Activated B cell treated with CpG ODN at 0.5 μM for 24 hours (primary cell): ENCODE results near the gene GNLY. TPM values are rescaled to one million over a fixed set of nuclear protein-coding genes. Genes with fewer than 3 reads are reported as not detected.

Experiments
- ATAC-seq: fragments of 200-7000 bp; cut with Tn5 transposase; one replicate; pipeline ENCODE4 v1.10.0; 2021; ENCODE audit warnings: low read depth, mild to moderate bottlenecking, moderate library complexity
- CTCF ChIA-PET: fragments of 350-600 bp; sonication (Branson Sonifier 250); formaldehyde crosslinking; loops from one replicate; lab custom pipeline; 2021; ENCODE audit warnings: antibody characterized with exemption; lab: Charles Lee
- POLR2A ChIA-PET: fragments of 350-600 bp; sonication (Branson Sonifier 250); formaldehyde crosslinking; loops from one replicate; lab custom pipeline; 2021; ENCODE audit warnings: antibody characterized with exemption; lab: Charles Lee
- DNase-seq: peaks from one replicate; pipeline ENCODE4 v3.0.0; 2022
- H3K27ac Mint-ChIP-seq: one replicate; pipeline ENCODE4 v1.8.0; 2020; ENCODE audit warnings: mixed read lengths
- H3K27me3 Mint-ChIP-seq: one replicate; pipeline ENCODE4 v1.8.0; 2021; ENCODE audit warnings: mixed read lengths
- H3K36me3 Mint-ChIP-seq: one replicate; pipeline ENCODE4 v1.8.0; 2021; ENCODE audit warnings: low read depth, mixed read lengths
- H3K4me1 Mint-ChIP-seq: one replicate; pipeline ENCODE4 v1.8.0; 2021; ENCODE audit warnings: mixed read lengths
- H3K4me3 Mint-ChIP-seq: one replicate; pipeline ENCODE4 v1.8.0; 2020; ENCODE audit warnings: mild to moderate bottlenecking, mixed read lengths
- H3K9me3 Mint-ChIP-seq: one replicate; pipeline ENCODE4 v1.8.0; 2020; ENCODE audit warnings: mixed read lengths
- CTCF ChIP-seq: fragments of 200-600 bp; IDR thresholded peaks from one replicate; pipeline ENCODE4 v1.8.0; 2022; ENCODE audit warnings: antibody characterized with exemption, mild to moderate bottlenecking
- intact Hi-C: fragments of 100-400 bp; cut with micrococcal nuclease; formaldehyde crosslinking; loops from one replicate; pipeline ENCODE4 v1.15.1; 2024
- total RNA-seq: library from RNA; stranded (reverse); gene quantifications from 2 replicates; pipeline ENCODE4 v1.2.3, GENCODE V29; 2022

Gene GNLY
- total RNA-seq: 1.8 and 2.3 TPM in 2 replicates

DNA sequence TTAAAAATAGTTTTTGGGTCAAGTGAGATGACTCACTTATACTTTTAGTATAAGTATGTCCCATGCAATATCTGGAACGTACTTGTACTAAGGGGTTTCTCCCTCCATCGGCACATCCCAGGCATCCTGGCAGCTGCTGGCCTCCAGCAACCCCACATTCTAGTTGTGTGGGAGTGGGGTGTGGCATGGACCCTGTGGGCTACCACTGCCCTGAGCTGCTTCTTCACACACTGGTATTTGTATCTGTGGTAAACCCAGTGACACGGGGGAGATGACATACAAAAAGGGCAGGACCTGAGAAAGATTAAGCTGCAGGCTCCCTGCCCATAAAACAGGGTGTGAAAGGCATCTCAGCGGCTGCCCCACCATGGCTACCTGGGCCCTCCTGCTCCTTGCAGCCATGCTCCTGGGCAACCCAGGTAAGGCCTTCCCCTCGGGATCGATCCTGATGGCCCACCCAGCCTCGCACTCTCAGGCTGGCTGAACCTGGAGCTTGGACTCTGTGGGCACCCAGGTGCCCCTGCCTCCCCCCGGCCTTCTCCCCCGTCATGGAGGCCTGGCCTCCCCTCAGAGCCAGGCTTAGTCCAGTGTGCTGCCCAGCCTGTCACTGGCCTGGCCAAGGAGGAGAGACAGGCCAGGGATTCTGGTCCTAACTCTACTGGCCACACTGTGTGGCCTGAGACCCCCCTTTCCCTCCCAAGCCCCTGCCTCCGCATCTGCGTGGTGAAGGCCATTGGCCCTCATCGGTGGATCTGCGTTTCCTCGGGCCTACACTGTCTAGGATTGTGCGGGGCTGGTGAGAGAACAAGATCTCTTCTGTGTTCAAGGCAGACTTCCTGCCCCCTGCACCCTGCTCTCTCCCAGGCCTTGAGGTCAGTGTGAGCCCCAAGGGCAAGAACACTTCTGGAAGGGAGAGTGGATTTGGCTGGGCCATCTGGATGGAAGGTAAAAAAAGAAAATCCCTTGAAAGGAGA is at the start of gene GNLY:
Gene GNLY (plus strand): TSS at position 307 of the 974 bp plus-strand sequence. CDS start 61 bp downstream, at position 368.
- Mint-ChIP-seq H3K4me1 (no peaks in the 10 kb centered on the region), H3K9me3 (no peaks in the 10 kb centered on the region)
- POLR2A ChIA-PET: interaction anchor here (0.6 kb wide), 1 partner anchor 126 kb away, joined by 6 read pairs; no protein-coding TSS in a partner anchor

DNA sequence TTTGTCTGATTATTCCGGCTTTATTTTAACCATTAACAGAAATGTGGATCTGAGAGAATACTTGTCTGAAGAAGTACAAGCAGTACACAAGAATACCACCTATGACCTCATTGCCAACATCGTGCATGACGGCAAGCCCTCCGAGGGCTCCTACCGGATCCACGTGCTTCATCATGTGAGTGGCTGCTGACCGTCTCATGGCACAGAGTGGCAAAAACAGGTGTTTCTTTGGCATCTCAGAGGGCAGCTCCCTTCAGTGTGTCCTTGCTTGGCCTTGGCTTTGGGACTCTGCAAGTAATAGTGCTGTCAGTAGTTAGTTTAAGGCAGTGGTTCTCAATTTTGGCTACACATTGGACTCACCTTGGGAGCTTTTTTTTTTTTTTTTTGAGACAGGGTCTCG is 49.2 kb upstream of the GNLY start:
- no peak for DNase-seq
- no peak for TF ChIP-seq CTCF
- H3K36me3 Mint-ChIP-seq: peaks cover 94% of the 10 kb centered on the region
- ChIA-PET POLR2A (no interaction called here), CTCF (interaction anchor here (1.9 kb wide), 1 partner anchor 8 kb away, joined by 12 read pairs; no protein-coding TSS in a partner anchor)
- no peaks in the 10 kb centered on the region for H3K27me3 Mint-ChIP-seq
- no peak for ATAC-seq
- no peak overlapping the region for H3K27ac Mint-ChIP-seq
- no peak overlapping the region for H3K4me3 Mint-ChIP-seq
- peaks cover 24% of the 10 kb centered on the region for H3K4me1 Mint-ChIP-seq
- intact Hi-C loops: no loop called here
- no peaks in the 10 kb centered on the region for H3K9me3 Mint-ChIP-seq

More for the DNA sequence above, at the start of gene GNLY:
- TF ChIP-seq CTCF: no peak
- intact Hi-C loops: no loop called here
- no peak within 1 kb of the TSS for H3K27ac Mint-ChIP-seq
- CTCF ChIA-PET: interaction anchor here (0.7 to 1.2 kb wide), 2 partner anchors 11 to 35 kb away, joined by 3 to 5 read pairs; no protein-coding TSS in a partner anchor
- no peak within 1 kb of the TSS for H3K4me3 Mint-ChIP-seq
- no peak for DNase-seq
- no peak for ATAC-seq
- no peaks in the 10 kb centered on the region for H3K36me3 Mint-ChIP-seq
- H3K27me3 Mint-ChIP-seq: peaks cover 2% of the 10 kb centered on the region

DNA sequence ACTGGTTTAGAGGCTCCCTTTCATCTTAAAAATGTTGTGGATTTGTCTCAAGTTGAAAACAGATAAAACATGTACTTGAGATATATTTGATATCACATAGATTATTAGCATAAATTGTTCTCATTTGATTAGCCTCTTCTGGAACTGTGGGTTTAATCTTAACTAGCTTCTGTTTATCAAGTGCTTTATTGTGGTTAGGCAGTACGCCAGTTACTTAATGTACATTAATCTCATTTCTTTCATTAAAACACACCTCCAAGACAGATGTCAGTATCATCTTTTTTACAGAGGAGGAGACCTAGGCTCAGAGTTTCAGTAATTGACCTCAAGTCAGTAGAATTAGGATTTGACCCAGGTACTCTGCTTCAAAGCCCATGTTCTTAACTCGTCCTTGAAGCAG is 48.0 kb upstream of the GNLY start:
- intact Hi-C loops: no loop called here
- ChIA-PET CTCF (interaction anchor here (1.9 kb wide), 1 partner anchor 9 kb away, joined by 12 read pairs; no protein-coding TSS in a partner anchor), POLR2A (no interaction called here)
- no peak overlapping the region for H3K4me3 Mint-ChIP-seq
- H3K27me3 Mint-ChIP-seq: no peaks in the 10 kb centered on the region
- H3K27ac Mint-ChIP-seq: no peak overlapping the region
- TF ChIP-seq CTCF: no peak
- H3K9me3 Mint-ChIP-seq: no peaks in the 10 kb centered on the region
- ATAC-seq (no peak), DNase-seq (no peak)
- H3K36me3 Mint-ChIP-seq: peaks cover 90% of the 10 kb centered on the region
- peaks cover 24% of the 10 kb centered on the region for H3K4me1 Mint-ChIP-seq

- POLR2A ChIA-PET: interaction anchor here (0.6 to 1.1 kb wide), 4 partner anchors 13 to 458 kb away, joined by 3 to 6 read pairs (median 3); partner anchors contain the start of genes POLR1A and PTCD3
- Mint-ChIP-seq H3K4me1 (peaks cover 24% of the 10 kb centered on the region), H3K27ac (peak overlapping the region; percentile 46), H3K36me3 (peaks cover 87% of the 10 kb centered on the region), H3K9me3 (no peaks in the 10 kb centered on the region), H3K4me3 (no peak overlapping the region), H3K27me3 (no peaks in the 10 kb centered on the region)
- CTCF ChIA-PET: interaction anchor here (1.0 to 2.3 kb wide), 4 partner anchors 11 to 166 kb away, joined by 3 to 16 read pairs (median 4); no protein-coding TSS in a partner anchor
- ATAC-seq (peak; percentile 94), DNase-seq (no peak)
- TF ChIP-seq CTCF: no peak
- intact Hi-C loops: loop anchor here (1.0 kb wide), 3 partner anchors 11 to 64 kb away; partner anchors contain the start of gene VAMP5
Measured at GRCh38 chr2:85647823-85648526, 46.2 kb upstream of the GNLY start.
